ENCODE data around the gene FAM53B.

GRCh38 chr10:124595143-124595883, 148.9 kb downstream of the FAM53B start:
- TF ChIP-seq POLR2AphosphoS5 (IDR thresholded peaks at IDR 0.05) (no peak), CTCF (IDR thresholded peaks at IDR 0.05) (no peak), POLR2A (IDR thresholded peaks at IDR 0.05) (no peak)
